Femur (tissue), 1 donor: ENCODE measurements around the gene GLRA3.
"Not testable (repeated sequence)": the region's sequence is repeated elsewhere in the genome, so short reads cannot be mapped to it uniquely, and the experiment has no call there.

Experiments used
- DNase-seq: peaks from one replicate; pipeline ENCODE4 v3.0.0-alpha.2; 2017

GLRA3 gene

DNA sequence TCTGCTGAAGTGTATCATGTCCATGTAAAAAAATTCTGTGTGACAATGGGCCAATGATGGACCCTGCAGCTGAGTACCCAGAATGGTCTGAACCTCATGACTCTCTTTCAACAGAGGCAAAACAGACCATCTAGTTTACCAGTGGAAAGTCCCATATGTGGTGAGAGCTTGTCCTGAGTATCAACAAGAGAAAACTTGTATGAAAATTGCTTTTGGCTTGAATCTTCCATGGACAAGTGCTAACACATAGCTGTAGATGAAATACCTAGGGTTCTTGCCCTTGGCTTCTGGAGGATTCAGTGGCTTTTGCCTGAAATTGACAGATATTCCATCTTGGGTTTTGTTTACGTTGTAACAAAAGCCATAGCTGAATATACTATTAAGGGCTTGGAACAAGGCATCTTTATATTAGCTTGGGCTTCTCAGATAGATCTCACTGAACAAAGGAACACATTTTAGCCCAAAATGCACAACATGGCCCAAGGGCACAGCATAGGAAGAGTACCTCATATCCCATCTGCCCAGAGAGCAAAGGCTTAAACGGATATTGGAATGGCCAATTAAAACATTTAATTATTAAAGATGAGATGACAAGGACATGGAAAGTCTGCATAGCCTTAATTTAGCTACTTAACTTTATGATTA is 178.2 kb downstream of the GLRA3 start:
- DNase-seq, result no peak

DNA sequence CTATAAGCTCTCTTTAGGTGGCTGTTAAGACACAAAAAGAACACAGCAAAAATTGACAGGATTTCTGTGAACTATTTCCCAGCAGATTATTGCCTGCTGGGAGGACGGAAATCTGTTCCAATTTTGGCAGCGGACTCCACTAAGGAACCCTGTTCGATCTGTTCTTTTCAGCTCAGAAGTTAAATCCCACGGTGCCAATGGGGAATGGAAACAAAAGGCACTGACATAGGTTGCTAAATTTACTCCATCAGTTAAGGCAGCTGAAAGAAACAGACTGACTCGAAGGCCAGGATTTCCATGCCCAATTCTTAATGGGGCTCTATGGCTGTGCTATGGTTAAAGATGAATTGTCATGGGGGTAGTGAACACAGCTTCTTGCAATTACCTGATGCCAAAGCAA is 180.2 kb downstream of the GLRA3 start:
- no peak for DNase-seq

GRCh38 chr4:174646326-174646725 is 182.7 kb downstream of the GLRA3 start:
- DNase-seq, result no peak

DNA sequence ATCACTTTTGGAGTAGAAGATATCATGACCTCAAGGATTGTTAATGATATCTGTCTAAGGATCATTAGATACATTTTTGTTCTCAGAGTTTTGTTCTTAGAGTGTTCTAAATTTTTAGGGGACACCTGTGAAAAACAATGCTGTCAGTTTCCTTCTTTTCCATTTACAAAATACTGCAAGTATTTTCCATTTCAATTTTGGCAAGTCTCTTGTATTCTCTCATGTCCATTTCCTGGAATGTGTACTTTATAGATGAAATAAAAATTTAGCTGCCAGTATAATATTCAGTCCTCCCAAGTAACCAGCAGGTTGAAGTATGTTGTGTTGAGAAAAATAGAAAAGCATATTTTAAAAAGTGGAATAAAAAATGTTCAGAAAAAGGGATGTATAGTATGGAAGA is 188.9 kb downstream of the GLRA3 start:
- no peak for DNase-seq

GRCh38 chr4:174635732-174636131 is 193.3 kb downstream of the GLRA3 start:
- DNase-seq, result no peak

DNA sequence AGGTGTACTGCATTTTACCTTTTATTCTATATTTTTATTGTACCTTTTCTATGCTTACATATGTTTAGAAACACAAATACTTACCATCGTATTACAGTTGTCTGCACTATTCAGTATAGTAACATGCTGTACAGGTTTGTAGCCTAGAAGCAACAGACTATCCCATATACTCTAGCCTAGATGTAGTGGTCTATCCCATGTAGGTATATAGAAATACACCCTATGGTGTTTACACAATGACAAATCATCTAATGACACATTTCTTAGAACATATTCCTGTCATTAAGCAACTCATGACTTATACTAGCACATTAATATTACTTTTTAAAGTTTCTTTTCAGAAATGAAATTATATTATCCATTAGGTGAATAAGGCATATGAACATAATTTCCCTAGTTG is 195.6 kb downstream of the GLRA3 start:
- DNase-seq, result no peak

DNA sequence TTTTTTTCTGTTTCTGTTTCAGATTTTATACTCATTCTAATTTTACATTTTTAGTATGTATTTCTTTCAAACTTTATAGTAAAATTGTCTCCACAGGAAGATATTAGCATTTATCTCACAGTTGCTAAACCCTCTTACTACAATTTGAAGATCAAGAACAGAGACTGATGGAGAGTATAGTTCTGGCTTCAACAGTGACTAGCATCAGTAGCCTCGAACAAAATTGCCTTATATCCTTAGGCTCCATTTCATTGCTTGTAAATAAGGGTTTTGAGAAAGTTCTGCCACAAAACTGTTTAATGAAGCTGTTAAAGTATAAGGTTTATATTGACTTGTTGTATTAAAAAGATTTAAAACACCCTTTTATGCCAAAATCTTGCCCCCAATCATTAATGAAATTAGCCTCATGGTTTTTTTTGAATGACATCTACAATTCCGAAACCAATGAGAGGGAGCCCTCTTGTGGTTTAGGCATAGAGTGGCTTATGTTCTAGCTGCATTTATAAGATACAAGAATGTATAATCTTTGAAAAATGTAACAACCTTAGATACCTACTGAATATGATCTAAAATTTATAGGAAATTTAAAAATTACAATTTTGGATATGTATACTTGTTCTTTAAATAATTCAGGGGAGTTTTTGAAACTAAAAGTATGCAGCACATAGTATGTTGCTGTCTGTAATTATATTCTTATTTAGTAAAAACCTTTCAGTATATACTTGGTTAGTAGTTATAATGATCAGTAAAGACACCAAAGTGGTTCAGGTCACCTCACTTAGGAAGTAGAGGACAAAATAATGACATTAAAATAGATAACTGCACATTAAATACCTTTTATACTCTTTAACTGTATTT is 196.9 kb downstream of the GLRA3 start:
- DNase-seq, result no peak

GRCh38 chr4:174629907-174630450 is 199.1 kb downstream of the GLRA3 start:
- DNase-seq, result not testable (repeated sequence)

DNA sequence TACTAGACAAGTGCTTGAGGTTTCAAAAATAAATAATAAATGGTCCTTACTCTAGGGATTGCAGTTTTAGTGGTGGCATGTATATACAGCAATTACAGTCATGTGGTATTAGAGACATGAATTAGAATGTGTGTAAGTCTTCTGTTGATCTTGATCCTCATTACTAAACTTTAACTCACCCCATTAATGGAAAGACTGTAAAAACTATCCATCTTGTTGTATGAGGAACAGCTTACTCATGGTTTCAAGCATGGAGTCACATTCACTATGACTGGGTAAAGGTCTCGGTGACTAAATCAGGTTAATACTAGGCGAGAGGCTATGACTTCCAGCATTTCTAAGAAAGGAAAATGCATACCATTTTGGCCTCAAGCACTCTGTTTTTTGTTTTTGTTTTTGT is 199.8 kb downstream of the GLRA3 start:
- DNase-seq, result no peak

DNA sequence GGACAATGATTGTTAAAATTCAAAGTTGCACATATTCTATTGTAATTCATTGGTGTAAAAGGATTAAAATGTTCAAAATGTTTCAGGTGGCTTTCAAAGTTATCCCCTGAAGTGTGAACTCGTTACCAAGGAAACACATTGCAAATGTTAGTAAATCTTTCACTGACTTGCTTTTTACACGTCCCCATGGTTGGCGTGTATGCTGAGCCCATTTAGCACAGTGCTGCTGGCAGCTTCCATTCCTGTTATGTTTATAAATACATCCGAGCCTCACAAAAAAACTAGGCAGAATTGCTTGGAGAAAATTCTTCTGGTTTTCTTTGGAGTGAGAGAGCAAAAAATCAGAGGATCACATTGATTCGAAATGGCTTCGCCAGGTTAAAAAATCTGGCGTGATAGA is 200.9 kb downstream of the GLRA3 start:
- DNase-seq, result no peak

DNA sequence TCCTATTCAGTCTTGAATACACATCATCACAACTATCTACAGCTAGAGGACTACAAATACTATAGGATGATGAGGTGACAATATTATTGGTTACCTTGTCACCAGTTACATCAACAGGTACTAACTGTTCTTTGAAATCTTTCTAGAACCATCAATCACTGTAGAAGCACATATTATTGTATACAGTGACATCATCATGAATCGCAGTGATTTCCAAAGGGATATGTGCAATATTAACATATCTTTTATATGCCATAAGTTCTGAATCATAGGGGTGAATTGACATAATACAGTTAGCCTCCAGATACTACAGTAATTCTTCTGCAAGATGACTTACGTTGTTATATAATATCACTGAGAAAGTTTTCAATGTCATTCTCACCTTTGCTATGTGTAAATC is 201.6 kb downstream of the GLRA3 start:
- no peak for DNase-seq

GRCh38 chr4:174626342-174627008 is 202.6 kb downstream of the GLRA3 start:
- no peak for DNase-seq

DNA sequence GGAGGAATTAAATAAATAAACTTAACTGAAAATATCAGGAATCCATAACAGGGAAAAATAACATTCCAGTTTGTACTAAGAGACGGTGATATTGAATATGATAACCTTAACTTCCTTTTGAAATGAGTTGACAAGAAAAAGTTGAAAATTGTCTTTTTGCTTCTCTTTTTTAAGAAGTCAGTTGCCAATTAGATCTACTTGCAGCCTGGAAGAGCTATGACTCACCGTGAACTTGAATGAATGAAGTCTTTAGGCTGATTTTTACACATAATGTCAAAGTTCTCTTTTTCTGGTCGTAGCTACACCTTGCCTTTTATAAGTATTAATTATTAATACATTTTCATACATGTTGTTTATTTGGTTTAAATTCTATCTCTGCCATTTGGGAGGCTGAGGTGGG is 212.4 kb downstream of the GLRA3 start:
- no peak for DNase-seq

DNA sequence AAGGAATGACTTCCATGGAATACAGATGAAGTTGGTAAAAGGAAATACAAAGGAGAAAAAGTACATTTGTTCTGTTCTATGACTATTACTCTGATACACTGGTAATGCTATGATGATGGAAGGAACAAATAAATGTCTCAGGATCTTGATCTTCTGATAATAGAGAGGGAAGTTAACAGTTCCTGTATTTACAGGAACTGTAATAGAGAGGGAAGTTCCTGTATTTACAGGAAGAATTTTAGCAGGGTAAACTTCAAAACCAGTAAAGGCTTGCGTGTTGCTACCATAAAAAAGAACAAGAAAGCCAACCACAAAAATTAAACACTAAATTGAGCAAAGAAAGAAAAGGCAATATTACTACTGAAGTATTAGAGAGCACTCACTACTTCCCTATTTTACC is 215.1 kb downstream of the GLRA3 start:
- no peak for DNase-seq

DNA sequence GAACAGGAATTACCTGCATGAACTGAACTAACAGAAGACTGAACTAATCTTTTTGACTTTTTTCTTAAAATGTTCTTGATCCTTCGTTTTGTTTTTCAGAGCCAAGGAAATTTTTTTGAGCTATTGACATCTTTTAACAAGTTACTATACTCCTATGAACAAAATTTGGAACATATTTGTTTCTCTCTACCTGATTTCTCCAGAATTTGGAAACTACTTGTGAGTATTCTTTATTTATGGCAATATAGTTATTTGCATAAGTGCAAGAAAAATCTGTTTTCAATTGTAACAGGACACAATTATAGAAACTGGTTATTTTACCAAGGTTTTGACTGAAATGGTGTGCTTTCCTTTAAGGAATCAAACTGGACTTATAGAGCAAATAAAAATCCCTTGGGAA is 217.3 kb downstream of the GLRA3 start:
- DNase-seq, result no peak

GRCh38 chr4:174607792-174608191 is 221.3 kb downstream of the GLRA3 start:
- no peak for DNase-seq

DNA sequence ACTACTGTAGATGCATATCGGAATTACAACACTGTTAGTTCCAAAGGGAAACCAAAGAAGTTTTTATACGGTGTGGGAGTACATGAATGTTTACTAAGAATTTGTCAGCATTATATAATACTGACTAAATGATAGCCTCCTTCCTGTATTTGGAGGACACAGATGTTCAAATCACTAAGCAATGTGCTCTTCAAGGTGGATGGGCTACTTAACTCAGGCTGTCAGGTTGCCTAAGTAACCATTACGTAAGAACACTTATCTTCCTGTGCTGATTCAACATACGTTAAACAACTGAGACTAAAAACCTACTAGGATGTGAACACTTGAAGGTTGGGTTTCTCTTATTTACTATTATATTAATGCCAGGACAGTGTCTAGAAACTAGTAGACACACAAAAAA is 224.8 kb downstream of the GLRA3 start:
- no peak for DNase-seq

- DNase-seq, result no peak
These were observed 228.7 kb downstream of the GLRA3 start for GRCh38 chr4:174600391-174600790.

DNA sequence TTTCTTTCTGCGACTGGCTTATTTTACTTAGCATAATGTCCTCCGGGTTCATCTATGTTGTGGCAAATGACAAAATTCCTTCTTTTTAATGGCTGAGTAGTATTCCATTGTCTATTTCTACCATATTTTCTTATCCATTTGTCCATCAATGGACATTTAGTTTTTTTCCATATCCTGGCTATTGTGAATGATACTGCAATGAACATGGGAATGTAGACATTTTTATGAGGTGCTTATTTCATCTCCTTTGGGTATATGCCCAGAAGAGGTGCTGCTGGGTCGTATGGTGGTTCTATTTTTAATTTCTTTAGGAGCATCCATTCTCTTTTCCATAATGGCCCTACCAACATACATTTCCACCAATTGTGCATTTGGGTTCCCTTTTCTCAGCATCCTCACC is 230.2 kb downstream of the GLRA3 start:
- DNase-seq, result no peak

DNA sequence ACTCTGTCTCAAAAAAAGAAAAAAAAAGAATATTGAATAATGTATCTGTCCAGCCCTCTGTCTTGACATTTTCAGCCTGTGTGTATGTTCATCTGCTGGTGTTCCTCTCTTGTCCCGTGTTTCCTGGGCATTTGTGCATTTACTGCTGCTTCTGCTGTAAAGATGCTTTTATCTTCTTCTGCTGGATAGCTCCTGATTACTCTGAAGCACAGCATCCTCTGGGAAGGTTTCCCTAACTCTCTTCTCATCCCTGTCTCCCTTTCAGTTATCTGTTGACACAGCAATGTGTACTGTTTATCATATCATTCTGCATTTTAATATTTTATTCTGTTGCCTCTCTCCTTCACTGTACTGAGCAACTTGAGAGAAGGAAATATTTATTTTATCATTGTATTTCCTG is 232.5 kb downstream of the GLRA3 start:
- no peak for DNase-seq

- no peak for DNase-seq
These were observed 233.7 kb downstream of the GLRA3 start for GRCh38 chr4:174595141-174595929.

DNA sequence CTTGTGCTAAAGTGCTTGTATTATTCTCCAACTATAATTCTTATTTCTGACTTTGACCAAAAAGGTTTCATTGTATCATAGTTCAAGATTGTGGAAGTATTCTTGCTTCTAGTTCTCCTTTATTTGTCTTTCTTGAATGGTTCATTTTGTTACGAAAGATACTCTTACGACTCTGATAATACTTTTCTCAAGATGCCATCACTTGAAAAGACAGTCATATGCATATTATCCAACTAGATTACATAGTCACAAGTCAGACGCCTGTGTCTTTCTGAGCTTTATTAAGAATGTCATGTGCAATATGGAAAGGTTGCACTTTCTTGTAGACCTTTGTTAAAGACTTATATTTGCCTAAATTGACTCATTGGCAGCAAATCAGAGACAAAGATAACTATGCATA is 235.3 kb downstream of the GLRA3 start:
- DNase-seq, result no peak

GRCh38 chr4:174592985-174593335 is 236.1 kb downstream of the GLRA3 start:
- no peak for DNase-seq
